ENCODE measurements around the gene PLCG2.

Gene PLCG2

DNA sequence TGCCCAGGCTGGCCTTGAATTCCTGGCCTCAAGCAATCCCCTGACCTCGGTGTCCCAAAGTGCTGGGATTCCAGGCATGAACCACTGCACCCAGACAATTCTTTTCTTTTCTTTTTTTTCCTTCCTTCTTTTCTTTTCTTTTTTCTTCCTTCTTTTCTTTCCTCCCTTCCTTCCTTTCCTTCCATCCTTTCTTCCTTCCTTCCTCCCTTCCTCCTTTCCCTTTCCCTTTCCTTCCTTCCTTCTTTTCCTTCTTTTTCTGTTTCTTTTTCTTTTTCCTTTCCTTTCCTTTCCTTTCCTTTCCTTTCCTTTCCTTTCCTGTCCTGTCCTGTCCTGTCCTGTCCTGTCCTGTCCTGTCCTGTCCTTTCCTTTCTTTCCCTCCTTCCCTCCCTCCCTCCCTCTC lies 44.6 kb downstream of the PLCG2 start:
- Histone ChIP-seq H3K36me3 (ENCODE audit: insufficient read depth, low read length) (no peaks in the 10 kb centered on the region), H3K4me1 (ENCODE audit: insufficient read depth, low read length) (peaks cover 6% of the 10 kb centered on the region; the same call in 1 of the 2 replicates), H3K9me3 (ENCODE audit: control insufficient read depth, insufficient read depth, low read length) (no peaks in the 10 kb centered on the region), H3K9ac (ENCODE audit: low read depth, low read length) (no peak overlapping the region)

DNA sequence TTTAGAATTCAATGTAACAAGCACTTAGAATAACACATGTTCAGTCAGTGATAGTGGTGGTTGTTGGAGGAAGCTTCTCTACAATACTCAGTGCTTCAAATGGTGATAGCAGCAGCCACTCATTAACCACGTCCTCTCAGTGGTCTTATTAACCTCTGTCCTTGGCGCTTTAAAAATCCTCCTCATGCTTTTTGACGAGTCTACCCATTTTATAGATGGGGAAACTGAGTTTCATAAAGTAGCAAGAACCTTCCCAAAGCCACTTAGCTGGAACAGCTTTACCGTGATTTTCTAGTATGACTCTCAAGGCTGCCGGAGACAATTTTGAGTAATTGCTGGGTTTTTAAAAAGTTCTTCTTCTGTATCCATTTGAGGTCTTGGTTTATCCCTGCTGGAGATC lies 47.4 kb downstream of the PLCG2 start:
- Histone ChIP-seq H3K9ac (ENCODE audit: low read depth, low read length) (no peak overlapping the region), H3K9me3 (ENCODE audit: control insufficient read depth, insufficient read depth, low read length) (no peaks in the 10 kb centered on the region), H3K4me1 (ENCODE audit: insufficient read depth, low read length) (peaks cover 7% of the 10 kb centered on the region; the same call in 1 of the 2 replicates), H3K36me3 (ENCODE audit: insufficient read depth, low read length) (no peaks in the 10 kb centered on the region)

DNA sequence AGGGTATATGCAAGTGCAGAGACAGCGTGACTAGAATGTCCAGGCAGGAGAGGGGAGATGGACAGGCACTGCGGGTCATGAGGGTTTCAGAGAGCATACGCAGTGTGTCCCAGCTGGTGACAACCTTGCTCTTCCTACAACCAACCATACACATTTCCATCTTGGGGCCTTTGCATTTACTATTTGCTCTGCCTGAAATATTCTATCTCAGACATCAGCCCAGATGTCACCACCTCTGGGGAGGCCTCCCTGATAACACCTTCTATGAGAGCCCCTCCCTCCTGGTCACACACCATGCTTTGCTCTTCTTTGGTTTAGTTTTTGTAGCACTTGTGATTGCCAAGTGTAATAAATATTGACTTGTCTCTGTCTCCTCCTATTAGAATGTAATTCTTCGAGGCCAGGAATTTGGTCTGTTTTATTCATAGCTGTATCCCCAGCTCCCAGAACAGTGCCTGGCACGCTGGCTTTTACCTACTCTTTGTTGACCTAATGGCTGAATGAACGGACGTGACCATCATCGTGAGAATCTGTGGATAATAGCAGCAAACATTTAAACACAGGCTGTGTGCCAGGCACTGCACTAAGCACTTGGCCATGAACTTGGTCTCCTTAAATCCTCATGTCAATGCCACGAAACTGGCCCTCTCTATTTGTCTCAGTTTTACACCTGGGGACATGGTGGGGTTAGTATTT lies 51.9 kb downstream of the PLCG2 start:
- Histone ChIP-seq H3K9me3 (ENCODE audit: control insufficient read depth, insufficient read depth, low read length) (no peaks in the 10 kb centered on the region), H3K4me1 (ENCODE audit: insufficient read depth, low read length) (peaks cover 13% of the 10 kb centered on the region; the same call in 1 of the 2 replicates), H3K36me3 (ENCODE audit: insufficient read depth, low read length) (no peaks in the 10 kb centered on the region), H3K9ac (ENCODE audit: low read depth, low read length) (no peak overlapping the region)

DNA sequence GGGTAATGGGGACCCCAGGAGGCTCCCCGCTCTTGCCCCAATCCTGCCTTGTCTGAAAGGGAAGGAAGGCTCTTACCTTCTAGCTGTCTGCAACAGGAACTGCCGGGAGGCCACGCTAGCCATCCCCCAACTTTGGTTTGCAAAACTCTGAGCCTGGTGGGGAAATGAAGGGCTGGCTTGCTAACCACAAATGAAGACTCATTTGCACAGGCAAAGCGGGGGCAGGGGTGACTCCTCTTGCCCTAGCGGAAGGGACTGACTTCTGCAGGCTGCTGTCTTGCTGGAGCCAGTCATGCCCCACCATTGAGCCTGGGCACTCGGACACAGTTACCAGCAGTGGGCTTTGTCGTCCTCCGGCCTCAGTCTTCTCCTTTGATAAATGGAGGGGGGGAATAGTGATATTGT lies 52.6 kb downstream of the PLCG2 start:
- Histone ChIP-seq H3K36me3 (ENCODE audit: insufficient read depth, low read length) (no peaks in the 10 kb centered on the region), H3K4me1 (ENCODE audit: insufficient read depth, low read length) (peaks cover 13% of the 10 kb centered on the region; the same call in 1 of the 2 replicates), H3K9me3 (ENCODE audit: control insufficient read depth, insufficient read depth, low read length) (no peaks in the 10 kb centered on the region), H3K9ac (ENCODE audit: low read depth, low read length) (no peak overlapping the region)

DNA sequence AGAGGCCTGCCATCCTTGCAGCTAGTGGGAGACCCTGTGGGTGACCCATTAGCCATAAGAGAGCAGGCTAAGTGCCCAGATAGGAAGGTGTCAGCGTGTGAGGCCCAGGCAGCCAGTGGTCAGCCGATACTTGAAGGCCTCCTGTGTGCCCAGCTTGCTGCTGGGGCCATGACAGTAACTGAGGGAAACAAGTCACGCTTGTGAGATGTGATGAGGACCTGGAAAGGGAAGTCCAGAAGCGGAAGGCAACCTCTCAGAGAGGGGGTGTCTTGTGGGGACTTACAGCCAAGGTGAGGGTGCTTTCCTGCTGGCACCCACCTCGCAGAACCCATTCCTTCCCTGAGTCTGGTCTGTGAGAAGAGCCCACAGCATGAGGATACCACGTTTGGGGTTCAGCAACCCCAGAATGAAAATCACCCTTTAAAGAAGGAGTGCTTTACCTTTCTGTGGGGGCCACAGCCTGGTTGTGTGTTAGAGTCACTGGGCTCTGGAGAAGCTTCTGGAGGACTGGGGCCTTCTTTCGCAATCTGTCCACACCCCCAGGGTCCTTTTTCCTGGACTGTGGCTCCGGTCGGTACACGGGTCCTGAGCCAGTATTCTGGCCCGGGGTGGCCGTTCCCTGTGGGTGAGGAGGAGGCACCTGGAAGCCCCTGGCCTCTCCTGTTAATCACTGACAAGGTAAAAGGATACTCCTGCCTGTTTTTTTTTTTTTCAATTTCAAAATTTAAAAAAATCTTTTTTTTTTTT lies 53.9 kb downstream of the PLCG2 start:
- Histone ChIP-seq H3K36me3 (ENCODE audit: insufficient read depth, low read length) (no peaks in the 10 kb centered on the region), H3K4me1 (ENCODE audit: insufficient read depth, low read length) (peaks cover 13% of the 10 kb centered on the region; the same call in 1 of the 2 replicates), H3K9ac (ENCODE audit: low read depth, low read length) (no peak overlapping the region), H3K9me3 (ENCODE audit: control insufficient read depth, insufficient read depth, low read length) (no peaks in the 10 kb centered on the region)

DNA sequence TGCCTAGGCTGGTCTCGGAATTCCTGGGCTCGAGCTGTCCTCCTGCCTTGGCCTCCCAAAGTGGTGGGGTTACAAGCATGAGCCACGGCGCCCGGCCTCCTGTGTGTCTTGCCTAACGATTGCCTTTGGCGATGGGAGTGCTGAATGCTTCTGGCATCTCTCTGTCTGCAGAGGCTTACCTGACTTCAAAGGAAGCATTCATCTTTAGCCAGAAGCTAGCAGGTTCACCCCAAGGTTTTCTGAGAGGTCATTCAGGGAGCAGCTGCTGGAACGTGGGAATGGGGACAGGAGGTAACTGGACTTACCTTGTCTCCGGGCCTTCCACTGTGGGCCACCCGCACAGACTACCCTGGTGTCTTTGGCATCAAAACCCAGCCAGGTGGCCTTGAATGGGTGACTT lies 54.7 kb downstream of the PLCG2 start:
- Histone ChIP-seq H3K9ac (ENCODE audit: low read depth, low read length) (no peak overlapping the region), H3K4me1 (ENCODE audit: insufficient read depth, low read length) (peaks cover 13% of the 10 kb centered on the region; the same call in 1 of the 2 replicates), H3K9me3 (ENCODE audit: control insufficient read depth, insufficient read depth, low read length) (no peaks in the 10 kb centered on the region), H3K36me3 (ENCODE audit: insufficient read depth, low read length) (no peaks in the 10 kb centered on the region)

DNA sequence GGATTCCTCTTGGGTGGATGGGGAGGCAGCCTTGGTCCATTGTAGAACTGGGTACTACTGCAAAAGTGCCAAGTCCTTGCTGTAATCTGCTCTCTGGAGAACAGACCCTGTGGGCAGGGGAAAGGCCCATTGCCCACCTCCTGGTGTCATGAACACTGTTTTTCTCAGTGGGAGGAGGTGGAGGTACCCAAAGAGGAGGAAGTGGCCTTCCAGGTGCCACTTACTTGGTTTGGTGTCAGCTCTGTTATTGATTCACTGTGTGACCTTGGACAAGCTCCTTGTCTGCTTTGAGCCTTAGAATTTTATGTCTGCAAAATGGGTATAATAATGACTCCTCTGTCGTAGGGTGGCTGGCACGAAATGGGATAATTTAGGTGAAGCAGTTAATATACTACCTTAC lies 55.8 kb downstream of the PLCG2 start:
- no peak overlapping the region for H3K9ac ChIP-seq (ENCODE audit: low read depth, low read length)
- peaks cover 13% of the 10 kb centered on the region; the same call in 1 of the 2 replicates for H3K4me1 ChIP-seq (ENCODE audit: insufficient read depth, low read length)

DNA sequence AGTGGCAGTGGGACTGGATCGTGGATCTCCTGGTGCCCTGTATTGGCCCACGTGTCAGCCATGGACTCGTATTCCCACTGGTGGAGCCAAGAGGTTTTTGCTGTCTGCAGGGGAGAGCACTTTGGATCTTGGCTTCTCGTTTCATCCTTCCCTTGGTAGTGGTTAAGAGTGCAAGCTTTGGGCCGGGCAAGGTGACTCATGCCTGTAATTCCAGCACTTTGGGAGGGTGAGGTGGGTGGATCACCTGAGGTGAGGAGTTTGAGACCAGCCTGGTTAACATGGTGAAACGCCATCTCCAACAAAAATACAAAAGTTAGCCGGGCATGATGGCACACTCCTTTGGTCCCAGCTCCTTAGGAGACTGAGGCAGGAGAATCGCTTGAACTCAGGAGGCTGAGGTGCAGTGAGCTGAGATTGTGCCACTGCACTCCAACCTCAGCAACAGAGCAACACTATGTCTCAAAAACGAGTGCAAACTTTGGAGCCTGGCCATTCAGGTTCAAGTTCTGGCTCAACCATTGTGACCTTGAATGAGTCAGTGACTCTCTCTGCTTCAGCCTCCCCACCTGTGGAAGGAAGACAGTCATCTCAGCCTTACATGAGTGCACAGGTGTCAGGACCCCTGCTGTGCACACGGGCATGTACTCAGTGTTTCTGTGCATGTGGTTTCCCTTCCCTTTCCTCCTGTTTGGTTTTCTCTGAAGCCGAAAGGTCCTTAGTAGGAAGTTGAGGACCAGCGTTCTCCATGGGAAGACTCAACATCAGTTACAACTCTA lies 57.4 kb downstream of the PLCG2 start:
- Histone ChIP-seq H3K36me3 (ENCODE audit: insufficient read depth, low read length) (no peaks in the 10 kb centered on the region), H3K9ac (ENCODE audit: low read depth, low read length) (no peak overlapping the region), H3K9me3 (ENCODE audit: control insufficient read depth, insufficient read depth, low read length) (no peaks in the 10 kb centered on the region), H3K4me1 (ENCODE audit: insufficient read depth, low read length) (peaks cover 8% of the 10 kb centered on the region; the same call in 1 of the 2 replicates)

More for the DNA sequence above, 55.8 kb downstream of the PLCG2 start:
- Histone ChIP-seq H3K9me3 (ENCODE audit: control insufficient read depth, insufficient read depth, low read length) (no peaks in the 10 kb centered on the region), H3K36me3 (ENCODE audit: insufficient read depth, low read length) (no peaks in the 10 kb centered on the region)

DNA sequence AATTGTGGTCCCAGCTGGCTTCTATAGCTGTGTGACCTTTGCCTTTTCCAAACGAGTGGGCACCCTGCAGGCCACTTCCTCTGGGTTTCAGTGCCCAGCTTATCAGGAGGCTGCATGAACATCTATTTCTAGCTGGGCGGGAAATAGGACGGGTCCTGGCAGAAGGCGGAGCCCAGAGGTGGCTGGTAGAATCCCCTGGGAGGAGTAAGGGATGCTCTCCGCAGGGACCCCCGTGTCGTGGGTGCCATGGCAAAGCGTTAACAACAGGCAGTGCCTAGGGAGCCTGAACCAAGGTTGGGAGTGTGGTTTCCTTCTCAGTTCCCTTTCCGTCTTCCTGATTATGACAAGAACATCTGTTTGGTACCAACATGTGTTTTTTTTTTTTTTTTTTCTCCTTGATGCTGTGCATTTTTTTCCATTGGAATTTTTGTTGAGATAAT lies 58.2 kb downstream of the PLCG2 start:
- Histone ChIP-seq H3K36me3 (ENCODE audit: insufficient read depth, low read length) (no peaks in the 10 kb centered on the region), H3K9ac (ENCODE audit: low read depth, low read length) (no peak overlapping the region), H3K9me3 (ENCODE audit: control insufficient read depth, insufficient read depth, low read length) (no peaks in the 10 kb centered on the region), H3K4me1 (ENCODE audit: insufficient read depth, low read length) (peaks cover under 1% of the 10 kb centered on the region; the same call in 1 of the 2 replicates)

DNA sequence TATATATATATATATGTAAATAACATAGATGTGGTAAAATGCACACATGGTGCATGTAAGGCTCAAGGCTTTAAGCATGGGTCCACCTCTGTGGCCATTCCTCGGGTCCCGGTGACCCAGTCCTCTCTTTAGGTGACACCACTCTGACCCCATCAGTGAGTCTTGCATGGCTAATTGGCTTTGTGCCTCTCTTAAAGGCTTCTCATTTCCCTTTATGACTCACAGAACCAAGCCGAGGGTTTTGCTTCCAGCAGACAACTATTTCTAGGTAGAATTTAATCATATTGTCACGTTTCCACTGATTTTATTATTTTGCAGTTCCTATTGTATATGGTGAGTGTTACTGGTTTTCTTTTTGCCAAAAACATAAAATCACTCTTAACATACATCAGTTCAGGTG lies 59.7 kb downstream of the PLCG2 start:
- Histone ChIP-seq H3K9me3 (ENCODE audit: control insufficient read depth, insufficient read depth, low read length) (no peaks in the 10 kb centered on the region), H3K4me1 (ENCODE audit: insufficient read depth, low read length) (no peaks in the 10 kb centered on the region), H3K9ac (ENCODE audit: low read depth, low read length) (no peak overlapping the region), H3K36me3 (ENCODE audit: insufficient read depth, low read length) (no peaks in the 10 kb centered on the region)

DNA sequence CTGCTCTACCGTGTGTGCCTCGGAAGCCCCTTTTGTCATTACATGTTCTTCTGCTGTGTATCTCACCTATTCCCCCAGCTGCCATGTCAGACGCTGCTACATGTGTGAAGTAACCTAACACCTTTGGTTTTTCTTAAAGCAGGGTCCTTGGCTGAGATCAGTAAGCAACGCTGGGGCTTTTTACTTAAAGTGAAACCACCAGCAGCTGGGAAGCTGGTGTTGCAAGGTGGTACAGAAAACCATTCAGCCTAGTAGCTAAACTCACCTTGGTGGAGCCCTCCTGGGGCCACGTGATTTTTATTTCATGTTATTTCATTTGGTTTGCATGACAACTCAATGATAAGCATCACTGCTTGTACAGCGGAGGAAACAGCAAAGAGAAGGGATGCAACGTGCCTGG lies 62.6 kb downstream of the PLCG2 start:
- H3K9ac ChIP-seq (ENCODE audit: low read depth, low read length) = no peak overlapping the region
- no peaks in the 10 kb centered on the region for H3K9me3 ChIP-seq (ENCODE audit: control insufficient read depth, insufficient read depth, low read length)
- H3K4me1 ChIP-seq (ENCODE audit: insufficient read depth, low read length) = no peaks in the 10 kb centered on the region
- no peaks in the 10 kb centered on the region for H3K36me3 ChIP-seq (ENCODE audit: insufficient read depth, low read length)

DNA sequence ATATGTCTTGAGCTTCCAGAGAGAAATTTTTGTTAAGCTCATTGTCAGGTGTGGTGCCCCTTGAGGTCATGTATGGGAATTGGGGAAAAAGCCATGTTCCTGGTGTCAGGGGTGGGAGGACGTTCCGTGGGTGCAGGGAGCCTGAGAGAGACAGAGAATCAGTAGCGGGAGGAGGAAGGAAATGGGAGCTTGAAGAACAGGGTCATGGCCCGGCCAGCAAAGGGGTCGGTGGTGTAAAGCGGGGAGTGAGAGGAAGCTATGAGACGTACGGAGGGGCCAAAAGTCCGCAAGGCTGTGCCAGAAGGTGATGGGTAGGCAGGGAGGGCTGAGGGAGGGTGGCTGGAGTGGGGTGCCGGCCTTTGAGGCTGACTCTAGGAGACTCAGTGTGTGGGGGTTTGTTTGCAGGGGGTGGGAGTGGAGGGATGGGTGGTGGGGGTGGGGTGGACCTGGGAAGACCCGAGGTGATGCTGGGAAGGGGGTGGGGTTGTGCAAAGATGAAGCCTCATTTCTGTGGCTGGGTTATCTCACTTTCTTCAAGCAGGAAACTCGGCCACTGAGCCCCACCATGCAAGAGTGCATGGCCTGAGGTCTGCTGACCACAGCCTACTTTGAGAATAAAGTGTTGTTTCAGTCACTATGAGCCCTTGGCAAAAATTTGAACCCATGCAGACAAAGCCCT lies 63.6 kb downstream of the PLCG2 start:
- Histone ChIP-seq H3K9ac (ENCODE audit: low read depth, low read length) (no peak overlapping the region), H3K4me1 (ENCODE audit: insufficient read depth, low read length) (no peaks in the 10 kb centered on the region), H3K9me3 (ENCODE audit: control insufficient read depth, insufficient read depth, low read length) (no peaks in the 10 kb centered on the region), H3K36me3 (ENCODE audit: insufficient read depth, low read length) (no peaks in the 10 kb centered on the region)

DNA sequence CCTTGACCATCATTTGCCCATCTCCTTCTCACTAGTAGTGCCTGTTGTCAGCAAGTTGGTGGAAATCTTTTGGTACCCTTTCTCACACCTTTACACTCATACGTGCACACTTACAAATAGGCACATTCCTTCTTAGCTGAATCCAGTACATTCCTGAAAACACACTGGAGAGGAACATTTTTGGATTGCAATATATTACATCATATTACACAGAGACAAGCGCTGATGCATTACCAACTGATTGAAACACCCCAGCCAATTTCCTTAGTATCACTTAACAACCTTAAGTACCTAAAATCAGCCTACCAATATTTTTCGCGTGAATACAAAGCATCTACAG lies 64.1 kb downstream of the PLCG2 start:
- no peaks in the 10 kb centered on the region for H3K9me3 ChIP-seq (ENCODE audit: control insufficient read depth, insufficient read depth, low read length)
- H3K36me3 ChIP-seq (ENCODE audit: insufficient read depth, low read length) = no peaks in the 10 kb centered on the region
- H3K4me1 ChIP-seq (ENCODE audit: insufficient read depth, low read length) = no peaks in the 10 kb centered on the region; the same call in 1 of the 2 replicates
- H3K9ac ChIP-seq (ENCODE audit: low read depth, low read length) = no peak overlapping the region

DNA sequence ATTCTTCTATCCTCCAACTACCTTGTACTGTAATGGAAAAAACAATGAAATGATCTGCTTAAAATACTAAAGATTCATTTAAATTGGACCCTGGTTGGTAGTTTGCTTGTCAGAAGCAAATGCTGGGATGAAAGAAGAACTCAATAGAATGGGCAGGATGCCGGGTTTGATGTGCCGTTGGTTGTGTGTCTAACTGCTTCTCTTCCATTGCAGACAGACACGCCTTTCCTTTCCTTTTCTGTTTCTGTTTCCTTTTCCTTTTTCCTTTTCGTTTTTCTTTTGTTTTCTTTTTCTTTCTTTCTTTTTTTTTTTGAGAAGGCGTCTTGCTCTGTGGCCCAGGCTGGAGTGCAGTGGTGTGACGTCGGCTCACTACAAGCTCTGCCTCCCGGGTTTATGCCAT lies 64.6 kb downstream of the PLCG2 start:
- no peaks in the 10 kb centered on the region; the same call in 1 of the 2 replicates for H3K4me1 ChIP-seq (ENCODE audit: insufficient read depth, low read length)
- H3K9ac ChIP-seq (ENCODE audit: low read depth, low read length) = no peak overlapping the region
- H3K9me3 ChIP-seq (ENCODE audit: control insufficient read depth, insufficient read depth, low read length) = no peaks in the 10 kb centered on the region
- H3K36me3 ChIP-seq (ENCODE audit: insufficient read depth, low read length) = no peaks in the 10 kb centered on the region
